PC-9 (cell line): ENCODE results near the gene NOC2L.

Source experiments
- EZH2 ChIP-seq: fragments of 200-600 bp; sonication (generic); IDR thresholded peaks from 2 replicates; pipeline ENCODE4 v1.8.0; 2017; ENCODE audit warnings: antibody characterized with exemption, low read depth
- TF ChIP-seq, protein P1 (sequence below): fragments of 200-600 bp; sonication (generic); conservative IDR thresholded peaks from 2 replicates; pipeline ENCODE4 v1.6.1; 2017; ENCODE audit warnings: mixed run types, antibody characterized with exemption, mild to moderate bottlenecking, moderate library complexity

GRCh38 chr1:923131-923990 lies 35.7 kb downstream of the NOC2L start, which contains the start of gene SAMD11:
- TF ChIP-seq, protein P1, sequence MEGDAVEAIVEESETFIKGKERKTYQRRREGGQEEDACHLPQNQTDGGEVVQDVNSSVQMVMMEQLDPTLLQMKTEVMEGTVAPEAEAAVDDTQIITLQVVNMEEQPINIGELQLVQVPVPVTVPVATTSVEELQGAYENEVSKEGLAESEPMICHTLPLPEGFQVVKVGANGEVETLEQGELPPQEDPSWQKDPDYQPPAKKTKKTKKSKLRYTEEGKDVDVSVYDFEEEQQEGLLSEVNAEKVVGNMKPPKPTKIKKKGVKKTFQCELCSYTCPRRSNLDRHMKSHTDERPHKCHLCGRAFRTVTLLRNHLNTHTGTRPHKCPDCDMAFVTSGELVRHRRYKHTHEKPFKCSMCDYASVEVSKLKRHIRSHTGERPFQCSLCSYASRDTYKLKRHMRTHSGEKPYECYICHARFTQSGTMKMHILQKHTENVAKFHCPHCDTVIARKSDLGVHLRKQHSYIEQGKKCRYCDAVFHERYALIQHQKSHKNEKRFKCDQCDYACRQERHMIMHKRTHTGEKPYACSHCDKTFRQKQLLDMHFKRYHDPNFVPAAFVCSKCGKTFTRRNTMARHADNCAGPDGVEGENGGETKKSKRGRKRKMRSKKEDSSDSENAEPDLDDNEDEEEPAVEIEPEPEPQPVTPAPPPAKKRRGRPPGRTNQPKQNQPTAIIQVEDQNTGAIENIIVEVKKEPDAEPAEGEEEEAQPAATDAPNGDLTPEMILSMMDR, result no peak
- TF ChIP-seq EZH2, result no peak
